ENCODE measurements around the gene ZNF318. TPM values are rescaled to one million over a fixed set of nuclear protein-coding genes. Genes with fewer than 3 reads are reported as not detected.

Gene ZNF318
- total RNA-seq, 1 experiment from 2014 or later, result 11.3 TPM

GRCh38 chr6:43295456-43295855, 74.0 kb downstream of the ZNF318 start:
- H3K4me1 Mint-ChIP-seq (ENCODE audit: insufficient read depth, unreplicated experiment), result no peaks in the 10 kb centered on the region
- intact Hi-C loops (cut with micrococcal nuclease), result no loop called here
- peaks cover 18% of the 10 kb centered on the region for H3K27me3 Mint-ChIP-seq (ENCODE audit: insufficient read depth, unreplicated experiment)
- H3K4me3 Mint-ChIP-seq (ENCODE audit: unreplicated experiment), result no peak overlapping the region
- H3K9me3 Mint-ChIP-seq (ENCODE audit: unreplicated experiment), result no peaks in the 10 kb centered on the region
- H3K36me3 Mint-ChIP-seq (ENCODE audit: insufficient read depth, unreplicated experiment), result no peaks in the 10 kb centered on the region
- no peak for DNase-seq (ENCODE audit: unreplicated experiment)
- BruUV-seq (replicated peaks), result no TSS peak
- POLR2A ChIA-PET, result no interaction called here
- TF ChIP-seq, protein P1, sequence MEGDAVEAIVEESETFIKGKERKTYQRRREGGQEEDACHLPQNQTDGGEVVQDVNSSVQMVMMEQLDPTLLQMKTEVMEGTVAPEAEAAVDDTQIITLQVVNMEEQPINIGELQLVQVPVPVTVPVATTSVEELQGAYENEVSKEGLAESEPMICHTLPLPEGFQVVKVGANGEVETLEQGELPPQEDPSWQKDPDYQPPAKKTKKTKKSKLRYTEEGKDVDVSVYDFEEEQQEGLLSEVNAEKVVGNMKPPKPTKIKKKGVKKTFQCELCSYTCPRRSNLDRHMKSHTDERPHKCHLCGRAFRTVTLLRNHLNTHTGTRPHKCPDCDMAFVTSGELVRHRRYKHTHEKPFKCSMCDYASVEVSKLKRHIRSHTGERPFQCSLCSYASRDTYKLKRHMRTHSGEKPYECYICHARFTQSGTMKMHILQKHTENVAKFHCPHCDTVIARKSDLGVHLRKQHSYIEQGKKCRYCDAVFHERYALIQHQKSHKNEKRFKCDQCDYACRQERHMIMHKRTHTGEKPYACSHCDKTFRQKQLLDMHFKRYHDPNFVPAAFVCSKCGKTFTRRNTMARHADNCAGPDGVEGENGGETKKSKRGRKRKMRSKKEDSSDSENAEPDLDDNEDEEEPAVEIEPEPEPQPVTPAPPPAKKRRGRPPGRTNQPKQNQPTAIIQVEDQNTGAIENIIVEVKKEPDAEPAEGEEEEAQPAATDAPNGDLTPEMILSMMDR (IDR thresholded peaks at IDR 0.05; ENCODE audit: unreplicated experiment), result no peak
- CTCF ChIA-PET, result interaction anchor here (0.6 kb wide), 1 partner anchor 70 kb away, joined by 3 read pairs; no protein-coding TSS in a partner anchor
- H3K27ac Mint-ChIP-seq (ENCODE audit: low read depth, unreplicated experiment), result no peak overlapping the region

DNA sequence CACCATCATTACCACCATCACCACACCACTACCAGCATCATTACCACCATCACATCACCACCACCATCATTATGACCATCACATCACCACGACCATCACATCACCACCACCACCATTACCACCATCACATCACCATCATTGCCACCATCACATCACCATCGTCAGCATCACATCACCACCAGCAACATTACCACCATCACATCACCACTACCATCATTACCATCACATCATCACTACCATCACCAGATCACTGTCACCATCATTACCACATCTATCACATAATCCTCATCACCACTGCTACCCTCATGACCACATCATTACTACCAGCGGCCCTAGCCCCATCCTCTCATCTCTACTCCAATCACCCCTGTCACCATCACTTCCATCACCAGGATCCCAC, 74.9 kb downstream of the ZNF318 start:
- H3K36me3 Mint-ChIP-seq (ENCODE audit: insufficient read depth, unreplicated experiment), result no peaks in the 10 kb centered on the region
- TF ChIP-seq, protein P1 (IDR thresholded peaks at IDR 0.05; ENCODE audit: unreplicated experiment), result no peak
- no peak for DNase-seq (ENCODE audit: unreplicated experiment)
- intact Hi-C loops (cut with micrococcal nuclease), result no loop called here
- no peak overlapping the region for H3K4me3 Mint-ChIP-seq (ENCODE audit: unreplicated experiment)
- CTCF ChIA-PET, result no interaction called here
- POLR2A ChIA-PET, result no interaction called here
- no peaks in the 10 kb centered on the region for H3K4me1 Mint-ChIP-seq (ENCODE audit: insufficient read depth, unreplicated experiment)
- no peak overlapping the region for H3K27ac Mint-ChIP-seq (ENCODE audit: low read depth, unreplicated experiment)
- H3K9me3 Mint-ChIP-seq (ENCODE audit: unreplicated experiment), result no peaks in the 10 kb centered on the region
- no TSS peak for BruUV-seq (replicated peaks)
- peaks cover 9% of the 10 kb centered on the region for H3K27me3 Mint-ChIP-seq (ENCODE audit: insufficient read depth, unreplicated experiment)

- ChIA-PET POLR2A (no interaction called here), CTCF (interaction anchor here (0.9 kb wide), 1 partner anchor 210 kb away, joined by 3 read pairs; no protein-coding TSS in a partner anchor)
- H3K9me3 Mint-ChIP-seq (ENCODE audit: unreplicated experiment), result no peaks in the 10 kb centered on the region
- H3K27ac Mint-ChIP-seq (ENCODE audit: low read depth, unreplicated experiment), result no peak overlapping the region
- no peak for DNase-seq (ENCODE audit: unreplicated experiment)
- H3K36me3 Mint-ChIP-seq (ENCODE audit: insufficient read depth, unreplicated experiment), result no peaks in the 10 kb centered on the region
- BruUV-seq (replicated peaks), result no TSS peak
- no peaks in the 10 kb centered on the region for H3K4me1 Mint-ChIP-seq (ENCODE audit: insufficient read depth, unreplicated experiment)
- TF ChIP-seq, protein P1 (IDR thresholded peaks at IDR 0.05; ENCODE audit: unreplicated experiment), result no peak
- H3K4me3 Mint-ChIP-seq (ENCODE audit: unreplicated experiment), result no peak overlapping the region
- intact Hi-C loops (cut with micrococcal nuclease), result no loop called here
- peaks cover under 1% of the 10 kb centered on the region for H3K27me3 Mint-ChIP-seq (ENCODE audit: insufficient read depth, unreplicated experiment)
Observed at GRCh38 chr6:43293698-43294097, 75.7 kb downstream of the ZNF318 start.

- Mint-ChIP-seq H3K4me1 (ENCODE audit: insufficient read depth, unreplicated experiment) (no peaks in the 10 kb centered on the region), H3K27me3 (ENCODE audit: insufficient read depth, unreplicated experiment) (no peaks in the 10 kb centered on the region), H3K27ac (ENCODE audit: low read depth, unreplicated experiment) (no peak overlapping the region), H3K9me3 (ENCODE audit: unreplicated experiment) (no peaks in the 10 kb centered on the region), H3K4me3 (ENCODE audit: unreplicated experiment) (no peak overlapping the region), H3K36me3 (ENCODE audit: insufficient read depth, unreplicated experiment) (no peaks in the 10 kb centered on the region)
- ChIA-PET POLR2A (interaction anchor here (0.6 kb wide), 1 partner anchor 988 kb away, joined by 3 read pairs; no protein-coding TSS in a partner anchor), CTCF (interaction anchor here (0.5 to 0.9 kb wide), 6 partner anchors 29 to 874 kb away, joined by 3 to 8 read pairs (median 3); no protein-coding TSS in a partner anchor)
- intact Hi-C loops (cut with micrococcal nuclease), result no loop called here
- no peak for DNase-seq (ENCODE audit: unreplicated experiment)
- TF ChIP-seq, protein P1 (IDR thresholded peaks at IDR 0.05; ENCODE audit: unreplicated experiment), result no peak
- no TSS peak for BruUV-seq (replicated peaks)
Observed at GRCh38 chr6:43292763-43293318, 76.6 kb downstream of the ZNF318 start.
